Vagina (tissue), 2 donors: ENCODE data around the gene POFUT1.

Experiments
- POLR2A ChIP-seq, 2 donors: fragments of 450-650 bp; IDR thresholded peaks; one replicate each; pipeline ENCODE4 v1.6.1; 2017; ENCODE audit warnings: antibody characterized with exemption in 2 of 2, mild to moderate bottlenecking in 2 of 2, moderate library complexity in 2 of 2
- POLR2AphosphoS5 ChIP-seq, 2 donors: sonication (generic); formaldehyde crosslinking; IDR thresholded peaks; one replicate each; pipeline ENCODE4 v1.9.0; 2017; ENCODE audit warnings: antibody characterized with exemption in 2 of 2, mild to moderate bottlenecking in 2 of 2, low read depth in 1 of 2; ENCODE audit not compliant: insufficient read depth in 1 of 2
- TF ChIP-seq, protein P1 (sequence below), 3 experiments: fragments of 450-650 bp in 2 of 3; fragments of 200-600 bp in 1 of 3; sonication (generic) in 1 of 3; IDR thresholded peaks; one replicate each; pipeline ENCODE4 v1.5.1; 2017 to 2019; ENCODE audit warnings: antibody characterized with exemption in 3 of 3, mild to moderate bottlenecking in 2 of 3, moderate library complexity in 2 of 3

DNA sequence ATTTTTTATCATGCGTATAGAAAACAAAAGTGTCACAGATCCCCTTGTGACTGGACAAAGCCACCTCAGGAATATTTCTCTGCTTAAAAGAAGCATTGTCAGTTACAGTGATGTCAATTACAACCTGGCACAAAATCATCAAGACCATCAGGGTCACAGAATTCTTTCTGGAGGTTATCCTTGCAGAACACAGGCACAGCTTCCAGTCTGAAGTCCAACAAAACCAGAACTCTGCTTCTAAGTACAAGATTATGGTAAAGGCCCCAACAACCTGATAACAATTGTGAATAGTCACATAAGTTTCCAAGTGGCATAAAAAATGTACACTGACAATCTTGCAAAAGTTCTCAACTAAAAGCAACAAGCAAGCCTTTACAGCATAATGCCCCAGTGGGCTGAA is 21.2 kb upstream of the POFUT1 start:
- TF ChIP-seq, protein P1, sequence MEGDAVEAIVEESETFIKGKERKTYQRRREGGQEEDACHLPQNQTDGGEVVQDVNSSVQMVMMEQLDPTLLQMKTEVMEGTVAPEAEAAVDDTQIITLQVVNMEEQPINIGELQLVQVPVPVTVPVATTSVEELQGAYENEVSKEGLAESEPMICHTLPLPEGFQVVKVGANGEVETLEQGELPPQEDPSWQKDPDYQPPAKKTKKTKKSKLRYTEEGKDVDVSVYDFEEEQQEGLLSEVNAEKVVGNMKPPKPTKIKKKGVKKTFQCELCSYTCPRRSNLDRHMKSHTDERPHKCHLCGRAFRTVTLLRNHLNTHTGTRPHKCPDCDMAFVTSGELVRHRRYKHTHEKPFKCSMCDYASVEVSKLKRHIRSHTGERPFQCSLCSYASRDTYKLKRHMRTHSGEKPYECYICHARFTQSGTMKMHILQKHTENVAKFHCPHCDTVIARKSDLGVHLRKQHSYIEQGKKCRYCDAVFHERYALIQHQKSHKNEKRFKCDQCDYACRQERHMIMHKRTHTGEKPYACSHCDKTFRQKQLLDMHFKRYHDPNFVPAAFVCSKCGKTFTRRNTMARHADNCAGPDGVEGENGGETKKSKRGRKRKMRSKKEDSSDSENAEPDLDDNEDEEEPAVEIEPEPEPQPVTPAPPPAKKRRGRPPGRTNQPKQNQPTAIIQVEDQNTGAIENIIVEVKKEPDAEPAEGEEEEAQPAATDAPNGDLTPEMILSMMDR (IDR thresholded peaks at IDR 0.05), result no peak
- TF ChIP-seq POLR2AphosphoS5 (IDR thresholded peaks at IDR 0.05; ENCODE audit: insufficient read depth in 1 of 2, low read depth in 1 of 2), result no peak
- TF ChIP-seq POLR2A (IDR thresholded peaks at IDR 0.05), result no peak
